Measurements from ENCODE around the gene TEX11.
"Not testable (repeated sequence)": the region's sequence is repeated elsewhere in the genome, so short reads cannot be mapped to it uniquely, and the experiment has no call there.

The TEX11 gene

GRCh38 chrX:70672326-70672725 is 236.2 kb downstream of the TEX11 start:
- Mint-ChIP-seq H3K9me3 (ENCODE audit: low read depth) (no peaks in the 10 kb centered on the region), H3K27me3 (no peaks in the 10 kb centered on the region), H3K4me3 (no peak overlapping the region), H3K27ac (peak overlapping the region; percentile 29), H3K36me3 (no peaks in the 10 kb centered on the region), H3K4me1 (ENCODE audit: low read depth) (peaks cover 2% of the 10 kb centered on the region)

DNA sequence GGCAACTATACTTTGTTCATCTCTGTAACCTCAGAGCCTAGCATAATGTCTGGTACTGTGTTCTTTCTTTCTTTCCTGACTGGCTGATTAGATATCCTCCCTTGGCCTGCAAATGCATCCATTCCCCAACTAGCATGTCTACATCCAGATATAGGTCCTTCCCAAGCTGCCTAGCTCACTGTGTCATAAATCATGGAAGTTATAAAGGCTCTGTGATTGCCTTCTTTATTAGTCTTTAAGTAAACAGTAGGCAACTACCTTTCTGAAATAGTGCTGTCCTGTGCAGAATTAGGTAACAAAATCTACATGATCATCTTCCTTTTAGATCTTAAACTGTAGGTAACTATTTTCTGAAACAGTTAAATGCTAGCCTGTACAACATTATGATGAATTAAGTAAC is 239.4 kb downstream of the TEX11 start:
- H3K27me3 Mint-ChIP-seq, result no peaks in the 10 kb centered on the region
- no peak overlapping the region for H3K4me3 Mint-ChIP-seq
- no peak overlapping the region for H3K27ac Mint-ChIP-seq
- H3K9me3 Mint-ChIP-seq (ENCODE audit: low read depth), result no peaks in the 10 kb centered on the region
- no peaks in the 10 kb centered on the region for H3K36me3 Mint-ChIP-seq
- H3K4me1 Mint-ChIP-seq (ENCODE audit: low read depth), result peaks cover 2% of the 10 kb centered on the region

- no peaks in the 10 kb centered on the region for H3K36me3 Mint-ChIP-seq
- no peaks in the 10 kb centered on the region for H3K4me1 Mint-ChIP-seq (ENCODE audit: low read depth)
- no peaks in the 10 kb centered on the region for H3K27me3 Mint-ChIP-seq
- no peak overlapping the region for H3K4me3 Mint-ChIP-seq
- H3K9me3 Mint-ChIP-seq (ENCODE audit: low read depth), result no peaks in the 10 kb centered on the region
- no peak overlapping the region for H3K27ac Mint-ChIP-seq
Observed at GRCh38 chrX:70664726-70665125, 243.8 kb downstream of the TEX11 start.

GRCh38 chrX:70661124-70661523 is 247.4 kb downstream of the TEX11 start:
- H3K4me3 Mint-ChIP-seq, result not testable (repeated sequence)

GRCh38 chrX:70657546-70657945 is 251.0 kb downstream of the TEX11 start:
- not testable (repeated sequence) for H3K36me3 Mint-ChIP-seq; H3K27me3 Mint-ChIP-seq; H3K4me1 Mint-ChIP-seq (ENCODE audit: low read depth); H3K9me3 Mint-ChIP-seq (ENCODE audit: low read depth); H3K27ac Mint-ChIP-seq; H3K4me3 Mint-ChIP-seq

More at GRCh38 chrX:70661124-70661523, 247.4 kb downstream of the TEX11 start:
- not testable (repeated sequence) for H3K36me3 Mint-ChIP-seq; H3K27ac Mint-ChIP-seq; H3K27me3 Mint-ChIP-seq; H3K9me3 Mint-ChIP-seq (ENCODE audit: low read depth); H3K4me1 Mint-ChIP-seq (ENCODE audit: low read depth)

- no peaks in the 10 kb centered on the region for H3K9me3 Mint-ChIP-seq (ENCODE audit: low read depth)
- H3K27ac Mint-ChIP-seq, result no peak overlapping the region
- no peaks in the 10 kb centered on the region for H3K36me3 Mint-ChIP-seq
- no peaks in the 10 kb centered on the region for H3K27me3 Mint-ChIP-seq
- H3K4me1 Mint-ChIP-seq (ENCODE audit: low read depth), result peaks cover 4% of the 10 kb centered on the region
- no peak overlapping the region for H3K4me3 Mint-ChIP-seq
Observed at GRCh38 chrX:70656304-70656703, 252.2 kb downstream of the TEX11 start.

- H3K4me1 Mint-ChIP-seq (ENCODE audit: low read depth); H3K27me3 Mint-ChIP-seq; H3K9me3 Mint-ChIP-seq (ENCODE audit: low read depth): not testable (repeated sequence)
Observed at GRCh38 chrX:70647910-70648309, 260.6 kb downstream of the TEX11 start.

GRCh38 chrX:70636218-70636617 is 272.3 kb downstream of the TEX11 start:
- H3K4me3 Mint-ChIP-seq, result no peak overlapping the region
- H3K27me3 Mint-ChIP-seq, result peaks cover 2% of the 10 kb centered on the region
- H3K27ac Mint-ChIP-seq, result no peak overlapping the region
- H3K4me1 Mint-ChIP-seq (ENCODE audit: low read depth), result no peaks in the 10 kb centered on the region
- no peaks in the 10 kb centered on the region for H3K36me3 Mint-ChIP-seq
- no peaks in the 10 kb centered on the region for H3K9me3 Mint-ChIP-seq (ENCODE audit: low read depth)

More at GRCh38 chrX:70647910-70648309, 260.6 kb downstream of the TEX11 start:
- not testable (repeated sequence) for H3K36me3 Mint-ChIP-seq, H3K4me3 Mint-ChIP-seq, H3K27ac Mint-ChIP-seq

GRCh38 chrX:70635669-70636068 is 272.8 kb downstream of the TEX11 start:
- Mint-ChIP-seq H3K27me3 (peaks cover 2% of the 10 kb centered on the region), H3K27ac (no peak overlapping the region), H3K9me3 (ENCODE audit: low read depth) (no peaks in the 10 kb centered on the region), H3K36me3 (no peaks in the 10 kb centered on the region), H3K4me3 (no peak overlapping the region), H3K4me1 (ENCODE audit: low read depth) (no peaks in the 10 kb centered on the region)

- no peaks in the 10 kb centered on the region for H3K36me3 Mint-ChIP-seq
- no peaks in the 10 kb centered on the region for H3K4me1 Mint-ChIP-seq (ENCODE audit: low read depth)
- peaks cover 2% of the 10 kb centered on the region for H3K27me3 Mint-ChIP-seq
- H3K27ac Mint-ChIP-seq, result no peak overlapping the region
- no peak overlapping the region for H3K4me3 Mint-ChIP-seq
- no peaks in the 10 kb centered on the region for H3K9me3 Mint-ChIP-seq (ENCODE audit: low read depth)
Observed at GRCh38 chrX:70635227-70635626, 273.3 kb downstream of the TEX11 start.

DNA sequence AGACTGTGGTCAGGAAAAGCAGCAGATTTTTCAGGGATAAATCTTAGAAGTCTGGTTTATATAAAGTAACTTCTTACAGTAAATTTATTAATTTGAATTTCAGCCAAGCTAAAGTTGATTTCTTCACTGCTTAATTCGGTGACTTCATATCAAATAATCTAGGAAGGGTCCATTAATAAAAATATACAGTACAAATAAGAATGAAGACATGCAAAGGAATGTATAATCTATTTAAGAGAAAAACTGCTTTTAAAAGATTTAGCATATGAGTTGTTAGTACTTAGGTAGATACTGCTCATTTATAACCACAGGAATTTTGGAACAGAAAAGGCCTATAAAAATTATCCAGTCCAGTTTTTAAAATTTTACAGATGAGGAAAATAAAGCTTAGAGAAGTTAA is 286.8 kb downstream of the TEX11 start:
- Mint-ChIP-seq H3K4me1 (ENCODE audit: low read depth) (no peaks in the 10 kb centered on the region), H3K4me3 (no peak overlapping the region), H3K27ac (no peak overlapping the region), H3K36me3 (no peaks in the 10 kb centered on the region), H3K27me3 (peaks cover 1% of the 10 kb centered on the region), H3K9me3 (ENCODE audit: low read depth) (no peaks in the 10 kb centered on the region)

DNA sequence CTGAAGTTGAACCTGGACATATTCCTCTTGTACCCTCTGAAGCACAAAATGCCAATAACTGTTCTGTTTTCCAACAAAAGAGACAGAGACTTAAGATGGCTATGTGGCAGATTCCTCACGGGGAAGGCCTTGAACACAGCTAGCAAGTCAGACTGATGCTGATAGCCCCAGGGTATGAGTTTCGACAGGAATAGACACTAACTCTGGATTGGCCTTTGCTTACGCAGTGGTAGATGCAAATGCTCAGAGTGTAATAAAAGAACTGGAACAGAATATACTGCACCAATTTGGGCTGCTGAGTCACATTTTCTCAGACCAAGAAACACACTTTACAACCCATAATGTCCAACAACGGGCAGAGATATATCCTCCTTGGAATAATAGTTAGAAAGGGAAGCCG is 290.0 kb downstream of the TEX11 start:
- Mint-ChIP-seq H3K36me3 (no peaks in the 10 kb centered on the region), H3K4me1 (ENCODE audit: low read depth) (no peaks in the 10 kb centered on the region), H3K4me3 (no peak overlapping the region), H3K27ac (no peak overlapping the region), H3K27me3 (peaks cover 1% of the 10 kb centered on the region), H3K9me3 (ENCODE audit: low read depth) (no peaks in the 10 kb centered on the region)

- Mint-ChIP-seq H3K27ac (no peak overlapping the region), H3K27me3 (peaks cover 1% of the 10 kb centered on the region), H3K9me3 (ENCODE audit: low read depth) (no peaks in the 10 kb centered on the region), H3K4me1 (ENCODE audit: low read depth) (no peaks in the 10 kb centered on the region), H3K4me3 (no peak overlapping the region), H3K36me3 (no peaks in the 10 kb centered on the region)
Observed at GRCh38 chrX:70613295-70613694, 295.2 kb downstream of the TEX11 start.

- Mint-ChIP-seq H3K9me3 (ENCODE audit: low read depth) (no peaks in the 10 kb centered on the region), H3K36me3 (no peaks in the 10 kb centered on the region), H3K27ac (no peak overlapping the region), H3K4me1 (ENCODE audit: low read depth) (no peaks in the 10 kb centered on the region), H3K4me3 (no peak overlapping the region), H3K27me3 (no peaks in the 10 kb centered on the region)
Observed at GRCh38 chrX:70605352-70605751, 303.2 kb downstream of the TEX11 start.

DNA sequence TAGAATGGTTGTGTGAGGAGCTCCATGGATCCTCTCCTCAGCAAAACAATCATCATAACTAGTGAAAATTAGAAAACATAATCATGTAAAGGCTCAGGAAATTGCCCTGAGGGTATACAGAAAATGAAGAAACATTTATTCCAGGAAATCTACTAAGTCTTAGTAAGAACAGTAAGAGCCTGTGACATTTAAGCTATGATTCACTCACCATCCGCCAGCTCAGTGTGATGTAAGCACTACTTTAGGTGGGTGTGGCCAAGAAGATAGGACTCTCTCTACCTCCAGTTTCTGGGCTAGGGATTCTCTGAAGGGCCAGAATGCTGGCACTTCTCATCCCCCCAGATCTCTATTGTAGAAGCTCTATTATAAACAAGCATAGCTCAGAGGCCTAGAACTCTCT is 316.4 kb downstream of the TEX11 start:
- no peaks in the 10 kb centered on the region for H3K27me3 Mint-ChIP-seq
- no peak overlapping the region for H3K27ac Mint-ChIP-seq
- peaks cover 8% of the 10 kb centered on the region for H3K9me3 Mint-ChIP-seq (ENCODE audit: low read depth)
- peaks cover 2% of the 10 kb centered on the region for H3K4me1 Mint-ChIP-seq (ENCODE audit: low read depth)
- H3K4me3 Mint-ChIP-seq, result no peak overlapping the region
- H3K36me3 Mint-ChIP-seq, result peaks cover 2% of the 10 kb centered on the region

DNA sequence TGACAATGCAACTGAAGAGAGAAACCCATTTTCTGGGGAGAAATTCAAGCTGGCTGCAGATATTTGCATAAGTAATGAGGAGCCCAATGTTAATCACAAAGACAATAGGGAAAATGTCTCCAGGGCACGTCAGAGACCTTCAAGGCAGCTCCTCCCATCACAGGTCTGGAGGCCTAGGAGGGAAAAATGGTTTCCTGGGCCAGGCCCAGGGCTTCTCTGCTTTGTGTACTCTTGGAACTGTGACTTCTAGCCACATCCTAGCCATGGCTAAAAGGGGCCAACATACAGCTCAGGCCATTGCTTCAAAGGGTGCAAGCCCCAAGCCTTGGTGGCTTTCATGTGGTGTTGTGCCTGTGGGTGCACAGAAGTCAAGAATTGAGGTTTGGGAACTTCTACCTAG is 321.4 kb downstream of the TEX11 start:
- H3K36me3 Mint-ChIP-seq; H3K27ac Mint-ChIP-seq; H3K4me1 Mint-ChIP-seq (ENCODE audit: low read depth); H3K9me3 Mint-ChIP-seq (ENCODE audit: low read depth); H3K27me3 Mint-ChIP-seq; H3K4me3 Mint-ChIP-seq: not testable (repeated sequence)

DNA sequence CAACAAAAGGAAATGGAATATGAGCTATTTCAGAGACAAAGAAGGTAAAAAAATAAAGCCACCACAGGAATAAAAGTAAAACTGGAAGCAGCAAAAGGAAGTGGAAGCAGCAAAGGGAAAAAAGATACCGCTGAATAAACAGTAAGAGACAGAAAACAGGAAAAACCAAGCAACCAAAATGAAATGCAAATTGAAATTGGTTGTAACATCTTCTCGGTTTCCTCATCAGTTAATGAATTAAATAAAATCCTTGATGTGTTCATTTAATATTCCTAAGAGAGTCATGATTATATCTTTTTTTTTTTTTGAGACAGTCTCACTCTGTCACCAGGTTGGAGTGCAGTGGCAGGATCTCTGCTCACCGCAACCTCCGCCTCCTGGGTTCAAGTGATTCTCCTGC is 331.1 kb downstream of the TEX11 start:
- H3K4me3 Mint-ChIP-seq, result no peak overlapping the region
- H3K9me3 Mint-ChIP-seq (ENCODE audit: low read depth), result peaks cover 9% of the 10 kb centered on the region
- H3K27me3 Mint-ChIP-seq, result peaks cover 3% of the 10 kb centered on the region
- H3K27ac Mint-ChIP-seq, result no peak overlapping the region
- H3K4me1 Mint-ChIP-seq (ENCODE audit: low read depth), result no peaks in the 10 kb centered on the region
- no peaks in the 10 kb centered on the region for H3K36me3 Mint-ChIP-seq

All from activated naive CD8-positive, alpha-beta T cell (primary cell).